Astrocyte of the cerebellum (primary cell): Measurements from ENCODE around the gene SPOCK1.

ENCODE experiments used
- DNase-seq: peaks from one replicate; pipeline ENCODE4 v3.0.0-alpha.2; 2011; ENCODE audit warnings: low read depth
- H3K4me3 ChIP-seq: 2 replicates; pipeline ENCODE4 v1.5.1; 2011; ENCODE audit warnings: mild to moderate bottlenecking, low read depth, low read length, moderate library complexity
- CTCF ChIP-seq: IDR thresholded peaks from 2 replicates; pipeline ENCODE4 v1.5.1; 2012; ENCODE audit warnings: low read length, low read depth, moderate library complexity, mild to moderate bottlenecking; ENCODE audit errors: missing control alignments
- in situ Hi-C: cut with HindIII; loops from 2 replicates; pipeline ENCODE4 v1.10.0; 2017; ENCODE audit warnings: low sequenced_read_pairs

The SPOCK1 gene

GRCh38 chr5:137252512-137252911 is 246.6 kb downstream of the SPOCK1 start:
- no peak for TF ChIP-seq CTCF
- no peak for DNase-seq
- no peak overlapping the region for H3K4me3 ChIP-seq
- in situ Hi-C loops: no loop called here

- no peak for DNase-seq
- H3K4me3 ChIP-seq: no peak overlapping the region
- TF ChIP-seq CTCF: no peak
- in situ Hi-C loops: no loop called here
These were observed 248.7 kb downstream of the SPOCK1 start for GRCh38 chr5:137250421-137250820.

DNA sequence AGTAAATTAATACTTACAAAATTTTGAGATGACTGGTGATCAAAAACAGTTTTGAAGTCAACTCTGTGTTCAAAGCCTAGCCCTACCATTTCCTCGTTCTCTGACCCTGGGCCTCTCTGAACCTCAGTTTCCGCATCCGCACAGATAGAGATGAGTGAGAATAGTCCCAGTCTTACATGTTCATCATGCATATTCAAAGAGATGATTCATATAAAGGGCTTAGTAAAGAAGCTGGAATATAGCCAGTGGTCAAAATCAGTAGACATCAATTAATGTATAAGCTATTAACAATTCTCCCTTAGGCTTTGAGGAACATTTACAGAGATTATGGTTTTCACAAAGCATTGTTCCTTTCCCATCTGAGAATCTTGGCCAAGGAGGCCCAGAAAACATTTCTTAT is 250.6 kb downstream of the SPOCK1 start:
- TF ChIP-seq CTCF: no peak
- no peak for DNase-seq
- in situ Hi-C loops: no loop called here
- no peak overlapping the region for H3K4me3 ChIP-seq

- H3K4me3 ChIP-seq: no peak overlapping the region
- DNase-seq: no peak
- in situ Hi-C loops: no loop called here
- no peak for TF ChIP-seq CTCF
These were observed 253.7 kb downstream of the SPOCK1 start for GRCh38 chr5:137245438-137245837.

- DNase-seq: no peak
- no peak for TF ChIP-seq CTCF
- no peak overlapping the region for H3K4me3 ChIP-seq
- in situ Hi-C loops: no loop called here
These were observed 258.8 kb downstream of the SPOCK1 start for GRCh38 chr5:137240285-137240684.

- in situ Hi-C loops: no loop called here
- no peak for TF ChIP-seq CTCF
- DNase-seq: no peak
- no peak overlapping the region for H3K4me3 ChIP-seq
These were observed 262.1 kb downstream of the SPOCK1 start for GRCh38 chr5:137236849-137237507.

GRCh38 chr5:137236252-137236651 is 262.9 kb downstream of the SPOCK1 start:
- DNase-seq: no peak
- in situ Hi-C loops: no loop called here
- TF ChIP-seq CTCF: no peak
- no peak overlapping the region for H3K4me3 ChIP-seq
